HepG2 (cell line): Measurements from ENCODE around the gene EXO1. TPM values are rescaled to one million over a fixed set of nuclear protein-coding genes. Genes with fewer than 3 reads are reported as not detected.

Experiments
- ATM ChIP-seq: fragments of 450-650 bp; IDR thresholded peaks from 2 replicates; pipeline ENCODE4 v1.7.1; 2017; ENCODE audit warnings: mild to moderate bottlenecking, borderline replicate concordance
- MED8 ChIP-seq: sonication (generic); formaldehyde crosslinking; IDR thresholded peaks from 2 replicates; pipeline ENCODE4 v1.8.1; 2023; ENCODE audit warnings: mild to moderate bottlenecking, missing genetic modification reagents; ENCODE audit not compliant: insufficient replicate concordance
- MIXL1 ChIP-seq: IDR thresholded peaks from 2 replicates; pipeline ENCODE4 v1.6.1; 2016
- MYNN ChIP-seq: sonication (generic); formaldehyde crosslinking; IDR thresholded peaks from 2 replicates; pipeline ENCODE4 v1.4.0; 2020; ENCODE audit warnings: mild to moderate bottlenecking, low read depth, missing genetic modification reagents
- SKI ChIP-seq: fragments of 450-650 bp; IDR thresholded peaks from one replicate; pipeline ENCODE4 v1.6.1; 2018; ENCODE audit warnings: mild to moderate bottlenecking; ENCODE audit not compliant: partially characterized antibody
- YEATS4 ChIP-seq: sonication (generic); formaldehyde crosslinking; IDR thresholded peaks from 2 replicates; pipeline ENCODE4 v1.4.0; 2020; ENCODE audit warnings: missing genetic modification reagents, borderline replicate concordance
- ZMAT3 ChIP-seq: sonication (generic); formaldehyde crosslinking; conservative IDR thresholded peaks from 2 replicates; pipeline ENCODE4 v1.7.0; 2021; ENCODE audit warnings: missing genetic modification reagents
- ZNF383 ChIP-seq: sonication (generic); formaldehyde crosslinking; IDR thresholded peaks from 2 replicates; pipeline ENCODE4 v1.4.0; 2020; ENCODE audit warnings: missing genetic modification reagents, mild to moderate bottlenecking, borderline replicate concordance
- ZNF501 ChIP-seq: sonication (generic); formaldehyde crosslinking; IDR thresholded peaks from 2 replicates; pipeline ENCODE4 v1.5.1; 2020; ENCODE audit warnings: mild to moderate bottlenecking, moderate library complexity, missing genetic modification reagents
- polyA plus RNA-seq, 8 experiments: library from polyadenylated mRNA; depleted of rRNA in 3 of 8; stranded (reverse) in 7 of 8; unstranded in 1 of 8; fragments of >200 nt; fragmentation: Illumina TruSeq in 4 of 8; extraction: Trizol in 4 of 8; gene quantifications; 2 replicates each; pipeline versions ENCODE4 v1.2.1 to v1.2.3, GENCODE V29; 2011 to 2016; ENCODE audit warnings: low read depth in 4 of 8, missing spikeins in 1 of 8, mixed read lengths in 1 of 8; ENCODE audit not compliant: insufficient read depth in 1 of 8
- total RNA-seq, 5 experiments: library from RNA; depleted of rRNA; stranded (reverse); fragments of >200 nt; fragmentation: Illumina TruSeq; extraction: Trizol; gene quantifications; 2 replicates each; pipeline ENCODE4 v1.2.3, GENCODE V29; 2016; ENCODE audit warnings: low read depth in 1 of 5
- TF ChIP-seq, protein P1 (sequence below): IDR thresholded peaks from 2 replicates; pipeline ENCODE4 v1.6.1; 2012; ENCODE audit warnings: low read length, improper control_type of control experiment
- TF ChIP-seq, protein P2 (sequence below): sonication (generic); formaldehyde crosslinking; IDR thresholded peaks from 2 replicates; pipeline ENCODE4 v1.4.0; 2020; ENCODE audit warnings: missing genetic modification reagents
- TF ChIP-seq, protein P3 (sequence below): sonication (generic); formaldehyde crosslinking; IDR thresholded peaks from 2 replicates; pipeline ENCODE4 v1.4.0; 2020; ENCODE audit warnings: mild to moderate bottlenecking, missing genetic modification reagents
- TF ChIP-seq, protein P4 (sequence below), 2 experiments: fragments of 450-650 bp in 1 of 2; sonication (generic) in 1 of 2; formaldehyde crosslinking in 1 of 2; IDR thresholded peaks; 2 replicates each; pipeline versions ENCODE4 v1.6.1 to v1.8.0; 2016 to 2022; ENCODE audit warnings: antibody characterized with exemption in 1 of 2, mild to moderate bottlenecking in 1 of 2, missing genetic modification reagents in 1 of 2

EXO1 gene
- total and polyA plus RNA-seq, 2 of the 13 experiments (the other 11 are each of a cell fraction or from before 2014, with no cell fraction given): 3.2 to 26.1 TPM

DNA sequence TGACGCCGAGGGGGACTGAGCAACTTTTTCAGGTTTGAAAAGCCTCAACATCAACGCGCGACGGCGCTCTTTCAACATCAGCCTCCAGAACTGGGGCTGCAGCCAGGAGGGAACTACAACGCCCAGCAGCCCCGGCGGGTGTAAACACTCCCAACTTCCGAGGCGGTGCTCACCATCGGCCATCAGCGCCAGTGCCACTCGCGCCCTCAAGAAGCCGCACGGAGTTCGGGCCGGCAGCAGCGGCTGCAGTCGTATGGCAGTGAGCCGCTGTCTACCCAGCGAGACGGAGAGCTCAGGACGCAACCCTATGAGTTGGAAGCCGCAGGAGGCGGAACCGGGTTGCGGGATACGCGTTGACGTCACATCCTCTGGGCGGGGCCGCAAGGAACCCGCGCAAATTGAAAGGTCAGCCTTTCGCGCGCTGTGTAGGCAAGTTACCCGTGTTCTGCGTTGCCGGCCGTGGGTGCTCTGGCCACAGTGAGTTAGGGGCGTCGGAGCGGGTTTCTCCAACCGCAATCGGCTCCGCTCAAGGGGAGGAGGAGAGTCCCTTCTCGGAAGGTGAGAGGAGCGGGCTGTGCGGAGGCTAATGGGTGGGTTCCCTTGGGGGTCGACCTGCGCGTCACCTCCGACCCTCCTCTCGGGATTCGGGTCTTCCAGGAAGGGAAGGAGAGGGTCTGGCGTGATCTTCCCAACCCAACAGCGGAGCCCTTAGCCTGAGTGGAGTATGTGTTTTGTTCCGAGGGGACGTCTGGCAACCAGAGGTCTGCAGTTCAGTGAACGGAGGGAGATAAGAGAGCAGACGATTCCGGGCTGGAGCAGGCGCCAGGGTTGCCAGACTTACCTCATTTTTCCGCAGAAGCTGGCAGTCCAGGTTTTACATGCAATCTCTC is at the start of gene EXO1 (continued):
- TF ChIP-seq, protein P1, sequence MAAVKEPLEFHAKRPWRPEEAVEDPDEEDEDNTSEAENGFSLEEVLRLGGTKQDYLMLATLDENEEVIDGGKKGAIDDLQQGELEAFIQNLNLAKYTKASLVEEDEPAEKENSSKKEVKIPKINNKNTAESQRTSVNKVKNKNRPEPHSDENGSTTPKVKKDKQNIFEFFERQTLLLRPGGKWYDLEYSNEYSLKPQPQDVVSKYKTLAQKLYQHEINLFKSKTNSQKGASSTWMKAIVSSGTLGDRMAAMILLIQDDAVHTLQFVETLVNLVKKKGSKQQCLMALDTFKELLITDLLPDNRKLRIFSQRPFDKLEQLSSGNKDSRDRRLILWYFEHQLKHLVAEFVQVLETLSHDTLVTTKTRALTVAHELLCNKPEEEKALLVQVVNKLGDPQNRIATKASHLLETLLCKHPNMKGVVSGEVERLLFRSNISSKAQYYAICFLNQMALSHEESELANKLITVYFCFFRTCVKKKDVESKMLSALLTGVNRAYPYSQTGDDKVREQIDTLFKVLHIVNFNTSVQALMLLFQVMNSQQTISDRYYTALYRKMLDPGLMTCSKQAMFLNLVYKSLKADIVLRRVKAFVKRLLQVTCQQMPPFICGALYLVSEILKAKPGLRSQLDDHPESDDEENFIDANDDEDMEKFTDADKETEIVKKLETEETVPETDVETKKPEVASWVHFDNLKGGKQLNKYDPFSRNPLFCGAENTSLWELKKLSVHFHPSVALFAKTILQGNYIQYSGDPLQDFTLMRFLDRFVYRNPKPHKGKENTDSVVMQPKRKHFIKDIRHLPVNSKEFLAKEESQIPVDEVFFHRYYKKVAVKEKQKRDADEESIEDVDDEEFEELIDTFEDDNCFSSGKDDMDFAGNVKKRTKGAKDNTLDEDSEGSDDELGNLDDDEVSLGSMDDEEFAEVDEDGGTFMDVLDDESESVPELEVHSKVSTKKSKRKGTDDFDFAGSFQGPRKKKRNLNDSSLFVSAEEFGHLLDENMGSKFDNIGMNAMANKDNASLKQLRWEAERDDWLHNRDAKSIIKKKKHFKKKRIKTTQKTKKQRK: no peak
- TF ChIP-seq, protein P2, sequence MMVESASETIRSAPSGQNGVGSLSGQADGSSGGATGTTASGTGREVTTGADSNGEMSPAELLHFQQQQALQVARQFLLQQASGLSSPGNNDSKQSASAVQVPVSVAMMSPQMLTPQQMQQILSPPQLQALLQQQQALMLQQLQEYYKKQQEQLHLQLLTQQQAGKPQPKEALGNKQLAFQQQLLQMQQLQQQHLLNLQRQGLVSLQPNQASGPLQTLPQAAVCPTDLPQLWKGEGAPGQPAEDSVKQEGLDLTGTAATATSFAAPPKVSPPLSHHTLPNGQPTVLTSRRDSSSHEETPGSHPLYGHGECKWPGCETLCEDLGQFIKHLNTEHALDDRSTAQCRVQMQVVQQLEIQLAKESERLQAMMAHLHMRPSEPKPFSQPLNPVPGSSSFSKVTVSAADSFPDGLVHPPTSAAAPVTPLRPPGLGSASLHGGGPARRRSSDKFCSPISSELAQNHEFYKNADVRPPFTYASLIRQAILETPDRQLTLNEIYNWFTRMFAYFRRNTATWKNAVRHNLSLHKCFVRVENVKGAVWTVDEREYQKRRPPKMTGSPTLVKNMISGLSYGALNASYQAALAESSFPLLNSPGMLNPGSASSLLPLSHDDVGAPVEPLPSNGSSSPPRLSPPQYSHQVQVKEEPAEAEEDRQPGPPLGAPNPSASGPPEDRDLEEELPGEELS (CRISPR knock-in tag): peak; percentile 60
- no peak for TF ChIP-seq ATM
- peak; percentile 87 for TF ChIP-seq ZMAT3
- no peak for TF ChIP-seq SKI
- TF ChIP-seq YEATS4 (CRISPR knock-in tag): peak; percentile 89
- no peak for TF ChIP-seq MED8 (CRISPR knock-in tag)
- TF ChIP-seq, protein P3, sequence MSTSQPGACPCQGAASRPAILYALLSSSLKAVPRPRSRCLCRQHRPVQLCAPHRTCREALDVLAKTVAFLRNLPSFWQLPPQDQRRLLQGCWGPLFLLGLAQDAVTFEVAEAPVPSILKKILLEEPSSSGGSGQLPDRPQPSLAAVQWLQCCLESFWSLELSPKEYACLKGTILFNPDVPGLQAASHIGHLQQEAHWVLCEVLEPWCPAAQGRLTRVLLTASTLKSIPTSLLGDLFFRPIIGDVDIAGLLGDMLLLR (CRISPR knock-in tag): peak; percentile 59
- TF ChIP-seq ZNF383 (CRISPR knock-in tag): no peak
- peak; percentile 97 for TF ChIP-seq ZNF501 (CRISPR knock-in tag)
- no peak for TF ChIP-seq MYNN
- TF ChIP-seq, protein P4, sequence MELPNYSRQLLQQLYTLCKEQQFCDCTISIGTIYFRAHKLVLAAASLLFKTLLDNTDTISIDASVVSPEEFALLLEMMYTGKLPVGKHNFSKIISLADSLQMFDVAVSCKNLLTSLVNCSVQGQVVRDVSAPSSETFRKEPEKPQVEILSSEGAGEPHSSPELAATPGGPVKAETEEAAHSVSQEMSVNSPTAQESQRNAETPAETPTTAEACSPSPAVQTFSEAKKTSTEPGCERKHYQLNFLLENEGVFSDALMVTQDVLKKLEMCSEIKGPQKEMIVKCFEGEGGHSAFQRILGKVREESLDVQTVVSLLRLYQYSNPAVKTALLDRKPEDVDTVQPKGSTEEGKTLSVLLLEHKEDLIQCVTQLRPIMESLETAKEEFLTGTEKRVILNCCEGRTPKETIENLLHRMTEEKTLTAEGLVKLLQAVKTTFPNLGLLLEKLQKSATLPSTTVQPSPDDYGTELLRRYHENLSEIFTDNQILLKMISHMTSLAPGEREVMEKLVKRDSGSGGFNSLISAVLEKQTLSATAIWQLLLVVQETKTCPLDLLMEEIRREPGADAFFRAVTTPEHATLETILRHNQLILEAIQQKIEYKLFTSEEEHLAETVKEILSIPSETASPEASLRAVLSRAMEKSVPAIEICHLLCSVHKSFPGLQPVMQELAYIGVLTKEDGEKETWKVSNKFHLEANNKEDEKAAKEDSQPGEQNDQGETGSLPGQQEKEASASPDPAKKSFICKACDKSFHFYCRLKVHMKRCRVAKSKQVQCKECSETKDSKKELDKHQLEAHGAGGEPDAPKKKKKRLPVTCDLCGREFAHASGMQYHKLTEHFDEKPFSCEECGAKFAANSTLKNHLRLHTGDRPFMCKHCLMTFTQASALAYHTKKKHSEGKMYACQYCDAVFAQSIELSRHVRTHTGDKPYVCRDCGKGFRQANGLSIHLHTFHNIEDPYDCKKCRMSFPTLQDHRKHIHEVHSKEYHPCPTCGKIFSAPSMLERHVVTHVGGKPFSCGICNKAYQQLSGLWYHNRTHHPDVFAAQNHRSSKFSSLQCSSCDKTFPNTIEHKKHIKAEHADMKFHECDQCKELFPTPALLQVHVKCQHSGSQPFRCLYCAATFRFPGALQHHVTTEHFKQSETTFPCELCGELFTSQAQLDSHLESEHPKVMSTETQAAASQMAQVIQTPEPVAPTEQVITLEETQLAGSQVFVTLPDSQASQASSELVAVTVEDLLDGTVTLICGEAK (IDR thresholded peaks at IDR 0.05): peak; percentile 54
- TF ChIP-seq, protein P4 (CRISPR knock-in tag; IDR thresholded peaks at IDR 0.05): peak; percentile 45; the same call in 1 of the 2 replicates
- TF ChIP-seq MIXL1 (CRISPR knock-in tag): no peak
